Fibroblast of villous mesenchyme (primary cell): ENCODE data around the gene CLEC16A. TPM values are rescaled to one million over a fixed set of nuclear protein-coding genes. Genes with fewer than 3 reads are reported as not detected.
"Not testable (repeated sequence)": the region's sequence is repeated elsewhere in the genome, so short reads cannot be mapped to it uniquely, and the experiment has no call there.

ENCODE experiments used
- DNase-seq: peaks from one replicate; pipeline ENCODE4 v3.0.0-alpha.2; 2010; ENCODE audit warnings: low read depth
- H3K4me3 ChIP-seq: 2 replicates; pipeline ENCODE4 v1.5.1; 2011; ENCODE audit warnings: low read depth, mild to moderate bottlenecking, low read length
- CTCF ChIP-seq: IDR thresholded peaks from 2 replicates; pipeline ENCODE4 v1.5.1; 2012; ENCODE audit warnings: low read depth, mild to moderate bottlenecking, low read length; ENCODE audit not compliant: insufficient read depth
- total RNA-seq: library from RNA; depleted of rRNA; stranded (reverse); fragments of >200 nt; gene quantifications from 2 replicates; pipeline ENCODE4 v1.2.3, GENCODE V29; 2012

The CLEC16A gene
- total RNA-seq, 1 donor = 32.4 TPM

- DNase-seq = no peak
- no peak overlapping the region for H3K4me3 ChIP-seq
- no peak for TF ChIP-seq CTCF
These were observed 25.4 kb upstream of the CLEC16A start for GRCh38 chr16:10919003-10919351.

DNA sequence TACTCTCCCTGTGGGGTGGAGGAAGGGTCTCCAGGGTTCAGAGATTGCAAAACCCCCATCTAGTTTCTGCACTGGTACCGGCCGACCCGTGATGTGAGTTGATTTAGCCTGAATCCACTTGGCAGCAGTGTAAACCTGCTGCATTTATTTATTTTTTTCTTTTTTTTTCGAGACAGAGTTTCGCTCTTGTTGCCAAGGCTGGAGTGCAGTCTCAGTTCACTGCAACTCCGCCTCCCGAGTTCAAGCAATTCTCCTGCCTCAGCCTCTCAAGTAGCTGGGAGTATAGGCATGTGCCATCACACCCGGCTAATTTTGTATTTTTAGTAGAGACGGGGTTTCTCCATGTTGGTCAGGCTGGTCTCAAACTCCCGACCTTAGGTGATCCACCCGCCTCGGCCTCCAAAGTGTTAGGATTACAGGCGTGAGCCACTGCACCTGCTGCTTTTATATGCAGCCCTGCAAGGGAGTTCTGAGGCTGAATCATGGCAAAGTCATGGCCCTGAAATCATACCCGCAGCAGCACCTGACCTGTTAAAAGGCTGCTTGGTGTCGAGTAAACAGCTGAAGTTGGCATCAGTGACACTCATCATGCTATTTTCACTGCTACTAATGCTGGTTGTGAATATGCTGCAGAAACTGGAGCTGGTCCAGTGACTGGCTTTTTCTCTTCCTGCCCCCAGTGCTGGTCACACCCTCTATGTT, 23.5 kb upstream of the CLEC16A start:
- no peak for TF ChIP-seq CTCF
- DNase-seq = no peak
- H3K4me3 ChIP-seq = no peak overlapping the region

DNA sequence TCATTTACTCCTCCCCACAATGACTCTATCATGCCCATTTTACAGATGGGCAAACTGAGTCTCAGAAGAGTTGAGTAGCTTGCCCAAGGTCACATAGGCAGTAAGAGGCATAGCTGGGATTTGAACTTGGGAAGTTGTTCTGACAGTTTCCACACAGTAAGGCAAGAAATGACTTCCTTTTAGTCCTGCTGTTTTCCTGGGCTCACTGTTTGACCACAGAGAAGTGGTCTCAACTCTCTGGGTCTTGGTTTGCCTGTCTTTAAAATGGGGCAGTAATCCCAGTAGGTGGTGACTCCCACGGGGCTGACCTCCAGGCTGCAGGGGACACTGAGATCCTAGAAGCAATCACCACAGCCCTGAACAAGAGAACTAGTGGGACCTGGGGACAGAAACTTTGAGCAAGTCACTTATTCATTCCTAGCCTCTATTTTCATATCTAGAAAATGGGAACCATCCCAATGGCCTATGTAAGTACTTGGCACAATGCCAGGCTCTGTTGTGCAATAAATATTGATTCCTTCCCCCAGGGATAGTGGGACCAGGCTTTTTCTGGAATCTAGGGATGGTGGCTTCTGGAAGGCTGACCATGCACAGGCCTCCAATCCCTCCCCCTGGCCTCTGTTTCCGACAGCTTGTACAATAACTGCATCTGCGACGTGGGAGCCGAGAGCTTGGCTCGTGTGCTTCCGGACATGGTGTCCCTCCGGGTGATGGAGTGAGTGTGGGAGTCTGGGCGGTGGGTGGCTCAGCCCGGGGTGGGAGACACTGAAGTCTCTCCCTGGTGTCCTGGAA, 22.6 kb upstream of the CLEC16A start:
- TF ChIP-seq CTCF = no peak
- DNase-seq = no peak
- no peak overlapping the region for H3K4me3 ChIP-seq

DNA sequence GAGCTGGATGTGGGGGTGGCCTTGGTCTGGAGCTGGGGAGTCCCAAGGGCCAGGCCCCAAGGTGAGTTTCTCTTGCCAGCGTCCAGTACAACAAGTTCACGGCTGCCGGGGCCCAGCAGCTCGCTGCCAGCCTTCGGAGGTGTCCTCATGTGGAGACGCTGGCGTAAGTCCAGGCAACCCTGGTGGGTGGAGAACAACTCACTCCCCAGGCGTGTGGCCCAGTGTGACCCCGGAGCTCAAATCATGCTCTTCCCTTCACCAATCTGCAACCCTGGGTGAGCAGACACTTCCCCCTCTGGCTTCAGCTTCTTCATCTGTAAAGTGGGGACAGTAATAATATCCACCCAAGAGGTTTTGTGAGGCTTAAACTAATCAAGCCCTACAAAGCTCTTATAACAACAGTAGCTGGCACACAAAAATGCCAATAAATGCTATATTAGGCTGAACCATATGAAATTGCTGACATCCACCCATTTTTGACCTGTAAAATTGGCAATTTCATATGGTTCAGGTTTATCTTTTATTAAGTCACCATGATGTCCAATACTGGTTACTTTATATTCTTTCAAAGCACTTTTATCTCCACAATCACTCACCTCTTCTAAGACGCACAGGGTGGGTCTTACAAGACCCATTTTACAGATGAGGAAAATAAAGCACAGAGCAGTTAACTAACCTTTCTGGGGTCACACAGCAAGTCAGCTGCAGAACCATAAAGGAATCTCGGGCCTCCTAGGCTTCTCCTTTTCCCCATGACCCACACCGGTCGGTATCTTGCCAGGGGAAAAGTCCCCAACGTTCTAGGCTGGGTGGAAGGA, 21.8 kb upstream of the CLEC16A start:
- DNase-seq = no peak
- H3K4me3 ChIP-seq = no peak overlapping the region
- TF ChIP-seq CTCF = no peak

- TF ChIP-seq CTCF = no peak
- no peak overlapping the region for H3K4me3 ChIP-seq
- no peak for DNase-seq
These were observed 21.2 kb upstream of the CLEC16A start for GRCh38 chr16:10923146-10923649.

- no peak overlapping the region for H3K4me3 ChIP-seq
- DNase-seq = no peak
- no peak for TF ChIP-seq CTCF
These were observed 20.6 kb upstream of the CLEC16A start for GRCh38 chr16:10923650-10924214.

GRCh38 chr16:10925285-10925684, 19.1 kb upstream of the CLEC16A start:
- not testable (repeated sequence) for DNase-seq, H3K4me3 ChIP-seq
